Astrocyte (in vitro differentiated cells and primary cell): ENCODE results near the gene RAET1E.

Experiments
- EZH2 ChIP-seq: IDR thresholded peaks from 2 replicates; pipeline ENCODE4 v1.6.1; 2012; ENCODE audit warnings: mild to moderate bottlenecking, low read length, inconsistent platforms; ENCODE audit not compliant: insufficient read depth
- TF ChIP-seq, protein P1 (sequence below): IDR thresholded peaks from 2 replicates; pipeline ENCODE4 v1.5.1; 2011; ENCODE audit warnings: low read depth, mild to moderate bottlenecking, inconsistent platforms, low read length, moderate library complexity; ENCODE audit not compliant: insufficient read depth

DNA sequence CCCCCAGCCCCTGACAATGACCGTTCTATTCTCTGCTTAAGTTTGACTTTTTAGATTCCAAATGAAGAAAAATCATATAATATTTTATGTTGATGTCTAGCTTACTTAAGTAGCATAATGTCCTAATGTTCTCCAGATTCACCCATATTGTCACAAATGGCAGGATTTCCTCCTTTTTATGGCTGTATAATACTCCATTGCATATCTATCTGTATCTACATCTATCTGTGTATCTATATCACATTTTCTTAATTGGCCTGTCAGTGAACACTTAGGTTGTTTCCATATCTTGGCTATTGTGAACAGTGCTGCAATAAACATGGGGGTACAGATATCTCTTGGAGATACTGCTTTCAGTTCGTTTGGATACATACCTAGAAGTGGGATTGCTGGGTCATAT lies 26.7 kb downstream of the RAET1E start:
- TF ChIP-seq, protein P1, sequence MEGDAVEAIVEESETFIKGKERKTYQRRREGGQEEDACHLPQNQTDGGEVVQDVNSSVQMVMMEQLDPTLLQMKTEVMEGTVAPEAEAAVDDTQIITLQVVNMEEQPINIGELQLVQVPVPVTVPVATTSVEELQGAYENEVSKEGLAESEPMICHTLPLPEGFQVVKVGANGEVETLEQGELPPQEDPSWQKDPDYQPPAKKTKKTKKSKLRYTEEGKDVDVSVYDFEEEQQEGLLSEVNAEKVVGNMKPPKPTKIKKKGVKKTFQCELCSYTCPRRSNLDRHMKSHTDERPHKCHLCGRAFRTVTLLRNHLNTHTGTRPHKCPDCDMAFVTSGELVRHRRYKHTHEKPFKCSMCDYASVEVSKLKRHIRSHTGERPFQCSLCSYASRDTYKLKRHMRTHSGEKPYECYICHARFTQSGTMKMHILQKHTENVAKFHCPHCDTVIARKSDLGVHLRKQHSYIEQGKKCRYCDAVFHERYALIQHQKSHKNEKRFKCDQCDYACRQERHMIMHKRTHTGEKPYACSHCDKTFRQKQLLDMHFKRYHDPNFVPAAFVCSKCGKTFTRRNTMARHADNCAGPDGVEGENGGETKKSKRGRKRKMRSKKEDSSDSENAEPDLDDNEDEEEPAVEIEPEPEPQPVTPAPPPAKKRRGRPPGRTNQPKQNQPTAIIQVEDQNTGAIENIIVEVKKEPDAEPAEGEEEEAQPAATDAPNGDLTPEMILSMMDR: no peak
- no peak for TF ChIP-seq EZH2
